A673 (cell line): ENCODE data around the gene RASD2.

Experiments
- EZH2 ChIP-seq: fragments of 200-600 bp; sonication (generic); IDR thresholded peaks from 2 replicates; pipeline ENCODE4 v1.6.1; 2017; ENCODE audit warnings: borderline replicate concordance, low read depth, mild to moderate bottlenecking, mixed read lengths, antibody characterized with exemption, low read length; ENCODE audit not compliant: poor library complexity, severe bottlenecking
- TF ChIP-seq, protein P1 (sequence below): fragments of 300-800, 200-600 bp; sonication (generic); conservative IDR thresholded peaks from 2 replicates; pipeline ENCODE4 v1.5.1; 2017; ENCODE audit warnings: low read depth, mild to moderate bottlenecking, antibody characterized with exemption, low read length, moderate library complexity, mixed read lengths

DNA sequence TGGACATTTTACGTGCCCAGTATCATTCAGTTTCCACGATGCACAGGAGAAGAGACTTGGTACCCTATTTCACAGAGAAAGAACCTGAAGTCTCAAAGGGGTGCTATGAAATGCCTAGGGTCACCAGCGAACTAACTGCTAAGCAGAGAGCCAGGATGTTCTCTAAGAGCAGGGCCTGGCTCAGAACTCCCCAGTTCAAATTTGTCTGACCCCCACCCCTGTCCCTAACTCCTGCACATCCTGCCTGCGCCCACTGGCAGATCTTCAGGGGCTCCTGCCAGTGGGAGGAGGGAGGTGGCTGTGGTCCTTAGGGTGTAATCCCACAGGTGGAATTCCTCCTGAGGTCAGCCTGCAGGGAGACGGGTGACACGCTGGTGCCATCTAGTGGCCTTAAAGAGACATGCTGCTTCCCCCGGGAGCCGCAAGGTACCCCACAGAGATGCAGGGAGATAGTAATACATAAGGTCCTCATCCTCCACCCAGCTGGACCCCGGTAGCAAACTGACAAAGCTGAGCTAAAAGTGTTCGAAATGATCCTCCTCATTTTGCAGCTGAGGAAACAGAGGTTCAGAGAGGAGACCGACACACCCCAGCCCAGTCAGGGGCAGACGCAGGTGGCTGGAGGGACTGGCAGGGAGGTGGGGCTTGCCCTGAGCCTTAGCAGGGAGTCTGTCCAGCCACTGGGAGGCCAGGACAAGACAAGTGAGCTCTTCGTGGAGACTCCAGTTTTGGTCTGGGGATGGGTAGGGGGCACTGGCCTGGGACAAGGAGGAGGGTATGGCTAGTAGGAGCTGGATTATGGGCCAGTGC, 42.4 kb downstream of the RASD2 start:
- TF ChIP-seq, protein P1, sequence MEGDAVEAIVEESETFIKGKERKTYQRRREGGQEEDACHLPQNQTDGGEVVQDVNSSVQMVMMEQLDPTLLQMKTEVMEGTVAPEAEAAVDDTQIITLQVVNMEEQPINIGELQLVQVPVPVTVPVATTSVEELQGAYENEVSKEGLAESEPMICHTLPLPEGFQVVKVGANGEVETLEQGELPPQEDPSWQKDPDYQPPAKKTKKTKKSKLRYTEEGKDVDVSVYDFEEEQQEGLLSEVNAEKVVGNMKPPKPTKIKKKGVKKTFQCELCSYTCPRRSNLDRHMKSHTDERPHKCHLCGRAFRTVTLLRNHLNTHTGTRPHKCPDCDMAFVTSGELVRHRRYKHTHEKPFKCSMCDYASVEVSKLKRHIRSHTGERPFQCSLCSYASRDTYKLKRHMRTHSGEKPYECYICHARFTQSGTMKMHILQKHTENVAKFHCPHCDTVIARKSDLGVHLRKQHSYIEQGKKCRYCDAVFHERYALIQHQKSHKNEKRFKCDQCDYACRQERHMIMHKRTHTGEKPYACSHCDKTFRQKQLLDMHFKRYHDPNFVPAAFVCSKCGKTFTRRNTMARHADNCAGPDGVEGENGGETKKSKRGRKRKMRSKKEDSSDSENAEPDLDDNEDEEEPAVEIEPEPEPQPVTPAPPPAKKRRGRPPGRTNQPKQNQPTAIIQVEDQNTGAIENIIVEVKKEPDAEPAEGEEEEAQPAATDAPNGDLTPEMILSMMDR, result peak; percentile 93
- TF ChIP-seq EZH2, result no peak
